K562 (cell line): ENCODE results near the gene ZBTB48. TPM values are rescaled to one million over a fixed set of nuclear protein-coding genes. Genes with fewer than 3 reads are reported as not detected.
A peak's percentile ranks its signal among the peaks of the same experiment; 100 is the strongest.

Experiments used
- BHLHE40 ChIP-seq: IDR thresholded peaks from 2 replicates; pipeline ENCODE4 v1.6.1; 2011; ENCODE audit warnings: low read length, improper control_type of control experiment
- CHD2 ChIP-seq: IDR thresholded peaks from 2 replicates; pipeline ENCODE4 v1.6.1; 2011; ENCODE audit warnings: low read depth, low read length
- FOXK1 ChIP-seq: sonication (generic); formaldehyde crosslinking; IDR thresholded peaks from 2 replicates; pipeline ENCODE4 v1.8.0; 2022; ENCODE audit warnings: missing genetic modification reagents, mild to moderate bottlenecking, borderline replicate concordance
- GTF2A2 ChIP-seq: IDR thresholded peaks from 2 replicates; pipeline ENCODE4 v1.6.1; 2016; ENCODE audit warnings: mild to moderate bottlenecking, missing genetic modification characterization, missing compliant biosample characterization
- HCFC1 ChIP-seq: IDR thresholded peaks from 2 replicates; pipeline ENCODE4 v1.6.1; 2012; ENCODE audit warnings: low read depth, low read length, improper control_type of control experiment
- HDAC6 ChIP-seq: IDR thresholded peaks from 2 replicates; pipeline ENCODE4 v1.6.1; 2012; ENCODE audit warnings: low read depth, mild to moderate bottlenecking, control low read depth, inconsistent platforms, low read length, moderate library complexity
- KDM4B ChIP-seq, 2 experiments: fragments of 450-650 bp in 1 of 2; sonication (generic) in 1 of 2; IDR thresholded peaks; 2 replicates each; pipeline ENCODE4 v1.6.1; 2016 to 2017; ENCODE audit warnings: borderline replicate concordance in 2 of 2, antibody characterized with exemption in 1 of 2, low read depth in 1 of 2, mild to moderate bottlenecking in 1 of 2
- LARP7 ChIP-seq: fragments of 450-650 bp; IDR thresholded peaks from 2 replicates; pipeline ENCODE4 v1.6.1; 2016
- MTA2 ChIP-seq: fragments of 450-650 bp; IDR thresholded peaks from 2 replicates; pipeline ENCODE4 v1.6.1; 2016; ENCODE audit warnings: low read depth
- NRF1 ChIP-seq, 2 experiments: fragments of 450-650 bp; IDR thresholded peaks in 1 of 2; conservative IDR thresholded peaks in 1 of 2; 2 replicates each; pipeline ENCODE4 v1.6.1; 2014; ENCODE audit warnings: mild to moderate bottlenecking in 2 of 2
- POLR2A ChIP-seq: fragments of 450-650 bp; conservative IDR thresholded peaks from 2 replicates; pipeline ENCODE4 v1.6.1; 2016
- PURB ChIP-seq: sonication (generic); formaldehyde crosslinking; IDR thresholded peaks from 2 replicates; pipeline ENCODE4 v1.9.0; 2021; ENCODE audit warnings: low read depth, mild to moderate bottlenecking, missing genetic modification reagents
- SRF ChIP-seq, 2 experiments: fragments of 250-450, 450-650 bp in 1 of 2; sonication (Bioruptor Pico) in 1 of 2; sonication (generic) in 1 of 2; formaldehyde crosslinking; IDR thresholded peaks; 2 replicates each; pipeline versions ENCODE4 v1.5.0 to v1.5.1; 2020 to 2022; ENCODE audit warnings: mild to moderate bottlenecking in 1 of 2, missing genetic modification reagents in 1 of 2
- TEAD1 ChIP-seq, 2 experiments: fragments of 450-650 bp in 1 of 2; sonication (generic) in 1 of 2; formaldehyde crosslinking; IDR thresholded peaks; 2 replicates each; pipeline versions ENCODE4 v1.4.0 to v1.8.0; 2020 to 2022; ENCODE audit warnings: mild to moderate bottlenecking in 2 of 2, missing genetic modification reagents in 1 of 2
- TSC22D4 ChIP-seq: fragments of 450-650 bp; IDR thresholded peaks from 2 replicates; pipeline ENCODE4 v1.6.1; 2016; ENCODE audit warnings: missing genetic modification characterization, missing biosample characterization, control low read depth
- YBX1 ChIP-seq: fragments of 450-650 bp; IDR thresholded peaks from 2 replicates; pipeline ENCODE4 v1.7.1; 2016; ENCODE audit warnings: mild to moderate bottlenecking
- ZNF79 ChIP-seq: fragments of 250-450 bp; sonication (Bioruptor Pico); IDR thresholded peaks from 2 replicates; pipeline ENCODE4 v1.4.0; 2020; ENCODE audit warnings: low read depth, mild to moderate bottlenecking, moderate library complexity
- polyA plus RNA-seq, 8 experiments: library from polyadenylated mRNA; depleted of rRNA in 4 of 8; stranded (reverse) in 5 of 8; unstranded in 3 of 8; fragments of >200 nt; fragmentation: Nextera tagmentation in 2 of 8; fragmentation: Illumina TruSeq in 1 of 8; extraction: Ambion mirVana in 2 of 8; extraction: Trizol in 1 of 8; gene quantifications; 2 replicates each; pipeline versions ENCODE4 v1.2.1 to v1.2.3, GENCODE V29; 2011 to 2014; ENCODE audit warnings: inconsistent platforms in 1 of 8, missing spikeins in 1 of 8
- total RNA-seq, 7 experiments: library from RNA; depleted of rRNA in 6 of 7; stranded (reverse); fragments of >200 nt in 6 of 7; fragmentation: Illumina TruSeq in 2 of 7; extraction: Trizol in 2 of 7; gene quantifications; 2 replicates each; pipeline versions ENCODE4 v1.2.1 to v1.2.3, GENCODE V29; 2011 to 2021; ENCODE audit warnings: low replicate concordance in 1 of 7
- TF ChIP-seq, protein P1 (sequence below): IDR thresholded peaks from 2 replicates; pipeline ENCODE4 v1.6.1; 2012; ENCODE audit warnings: low read depth, low read length, improper control_type of control experiment, borderline replicate concordance
- TF ChIP-seq, protein P2 (sequence below): fragments of 250-450 bp; sonication (Bioruptor Pico); IDR thresholded peaks from 2 replicates; pipeline ENCODE4 v1.5.0; 2021
- TF ChIP-seq, protein P3 (sequence below): fragments of 200-800 bp; sonication (Bioruptor generic); IDR thresholded peaks from 2 replicates; pipeline ENCODE4 v1.6.1; 2017; ENCODE audit warnings: missing genetic modification characterization, missing compliant biosample characterization
- TF ChIP-seq, protein P4 (sequence below): fragments of 450-650 bp; formaldehyde crosslinking; IDR thresholded peaks from 2 replicates; pipeline ENCODE4 v1.4.0; 2020; ENCODE audit warnings: mild to moderate bottlenecking, mixed read lengths

Gene ZBTB48
- total and polyA plus RNA-seq, 9 of the 15 experiments (the other 6 are each of a cell fraction or from before 2014, with no cell fraction given) = 1.9 to 66.9 (median 29.5) TPM

DNA sequence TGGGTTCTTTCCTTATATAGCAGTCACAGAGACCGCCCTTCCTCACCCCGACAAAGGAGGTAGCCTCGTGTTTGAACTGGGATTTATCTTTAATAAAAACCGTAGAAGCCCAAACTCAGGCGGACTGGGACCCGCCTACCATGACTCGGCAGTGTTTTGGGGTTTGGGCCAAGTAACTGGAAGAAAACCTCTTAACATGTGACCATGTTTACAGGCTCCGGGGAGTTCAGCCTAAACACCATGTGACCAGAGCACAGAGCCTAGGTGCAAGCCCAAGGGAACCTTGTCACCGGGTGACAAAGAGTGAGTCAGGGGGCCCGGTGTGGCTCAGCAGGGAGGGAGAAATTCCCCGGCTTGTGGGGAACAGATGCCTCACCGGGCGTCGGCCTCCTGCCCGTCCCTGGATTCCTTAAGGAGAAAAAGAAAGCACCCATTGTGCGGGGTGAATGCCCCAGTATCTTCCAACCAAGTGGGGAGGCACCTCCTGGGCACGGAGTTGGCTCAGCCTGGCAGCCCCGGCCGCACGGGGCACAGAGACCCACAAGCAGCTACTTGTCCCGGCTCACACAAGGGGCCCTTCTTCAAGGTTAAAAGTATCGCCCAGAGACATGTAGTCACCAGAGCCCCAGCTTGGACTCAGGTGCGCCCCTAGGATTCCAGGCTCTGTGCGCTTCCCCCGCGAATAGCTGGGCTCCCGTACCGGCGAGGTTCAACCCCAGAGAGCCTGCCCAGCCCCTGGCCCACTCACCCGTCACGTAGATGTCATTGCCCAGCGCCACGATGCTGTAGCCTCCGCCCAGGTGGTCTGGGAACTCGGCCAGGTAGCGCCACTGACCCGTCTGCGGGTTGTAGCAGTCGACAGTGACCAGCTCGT is 21.5 kb downstream of the ZBTB48 start (continued):
- TF ChIP-seq, protein P1, sequence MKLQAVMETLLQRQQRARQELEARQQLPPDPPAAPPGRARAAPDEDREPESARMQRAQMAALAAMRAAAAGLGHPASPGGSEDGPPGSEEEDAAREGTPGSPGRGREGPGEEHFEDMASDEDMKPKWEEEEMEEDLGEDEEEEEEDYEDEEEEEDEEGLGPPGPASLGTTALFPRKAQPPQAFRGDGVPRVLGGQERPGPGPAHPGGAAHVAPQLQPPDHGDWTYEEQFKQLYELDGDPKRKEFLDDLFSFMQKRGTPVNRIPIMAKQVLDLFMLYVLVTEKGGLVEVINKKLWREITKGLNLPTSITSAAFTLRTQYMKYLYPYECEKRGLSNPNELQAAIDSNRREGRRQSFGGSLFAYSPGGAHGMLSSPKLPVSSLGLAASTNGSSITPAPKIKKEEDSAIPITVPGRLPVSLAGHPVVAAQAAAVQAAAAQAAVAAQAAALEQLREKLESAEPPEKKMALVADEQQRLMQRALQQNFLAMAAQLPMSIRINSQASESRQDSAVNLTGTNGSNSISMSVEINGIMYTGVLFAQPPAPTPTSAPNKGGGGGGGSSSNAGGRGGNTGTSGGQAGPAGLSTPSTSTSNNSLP = peak; percentile 43; the same call in 1 of the 2 replicates
- TF ChIP-seq GTF2A2 (tag) (0 out of 2 replicates have a peak, but pooled peaks have one; percentile 3), CHD2 (no peak), PURB (CRISPR knock-in tag) (no peak), ZNF79 (no peak), LARP7 (no peak), SRF (CRISPR knock-in tag; IDR thresholded peaks at IDR 0.05) (peak; percentile 80 to 98; a peak in 3 of 4 replicates), TSC22D4 (tag) (no peak), HDAC6 (no peak), MTA2 (no peak), KDM4B (IDR thresholded peaks at IDR 0.05; ENCODE audit: borderline replicate concordance in 2 of 2, low read depth in 1 of 2) (peak in 1 of 2 experiments; percentile 42; a peak in 1 of 4 replicates), NRF1 (conservative IDR thresholded peaks at IDR 0.05 in 1 of 2, IDR thresholded peaks at IDR 0.05 in 1 of 2) (peak; percentile 68 to 76), HCFC1 (peak; percentile 38; the same call in 1 of the 2 replicates), TEAD1 (CRISPR knock-in tag; IDR thresholded peaks at IDR 0.05) (peak in 1 of 2 experiments; percentile 43; a peak in 1 of 4 replicates), YBX1 (no peak), POLR2A (peak; percentile 61; the same call in 1 of the 2 replicates), FOXK1 (peak; percentile 97), BHLHE40 (peak; percentile 71)
- TF ChIP-seq, protein P2, sequence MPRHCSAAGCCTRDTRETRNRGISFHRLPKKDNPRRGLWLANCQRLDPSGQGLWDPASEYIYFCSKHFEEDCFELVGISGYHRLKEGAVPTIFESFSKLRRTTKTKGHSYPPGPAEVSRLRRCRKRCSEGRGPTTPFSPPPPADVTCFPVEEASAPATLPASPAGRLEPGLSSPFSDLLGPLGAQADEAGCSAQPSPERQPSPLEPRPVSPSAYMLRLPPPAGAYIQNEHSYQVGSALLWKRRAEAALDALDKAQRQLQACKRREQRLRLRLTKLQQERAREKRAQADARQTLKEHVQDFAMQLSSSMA = no peak
- TF ChIP-seq, protein P3, sequence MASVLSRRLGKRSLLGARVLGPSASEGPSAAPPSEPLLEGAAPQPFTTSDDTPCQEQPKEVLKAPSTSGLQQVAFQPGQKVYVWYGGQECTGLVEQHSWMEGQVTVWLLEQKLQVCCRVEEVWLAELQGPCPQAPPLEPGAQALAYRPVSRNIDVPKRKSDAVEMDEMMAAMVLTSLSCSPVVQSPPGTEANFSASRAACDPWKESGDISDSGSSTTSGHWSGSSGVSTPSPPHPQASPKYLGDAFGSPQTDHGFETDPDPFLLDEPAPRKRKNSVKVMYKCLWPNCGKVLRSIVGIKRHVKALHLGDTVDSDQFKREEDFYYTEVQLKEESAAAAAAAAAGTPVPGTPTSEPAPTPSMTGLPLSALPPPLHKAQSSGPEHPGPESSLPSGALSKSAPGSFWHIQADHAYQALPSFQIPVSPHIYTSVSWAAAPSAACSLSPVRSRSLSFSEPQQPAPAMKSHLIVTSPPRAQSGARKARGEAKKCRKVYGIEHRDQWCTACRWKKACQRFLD (CRISPR knock-in tag) = peak; percentile 39; the same call in 1 of the 2 replicates
- TF ChIP-seq, protein P4, sequence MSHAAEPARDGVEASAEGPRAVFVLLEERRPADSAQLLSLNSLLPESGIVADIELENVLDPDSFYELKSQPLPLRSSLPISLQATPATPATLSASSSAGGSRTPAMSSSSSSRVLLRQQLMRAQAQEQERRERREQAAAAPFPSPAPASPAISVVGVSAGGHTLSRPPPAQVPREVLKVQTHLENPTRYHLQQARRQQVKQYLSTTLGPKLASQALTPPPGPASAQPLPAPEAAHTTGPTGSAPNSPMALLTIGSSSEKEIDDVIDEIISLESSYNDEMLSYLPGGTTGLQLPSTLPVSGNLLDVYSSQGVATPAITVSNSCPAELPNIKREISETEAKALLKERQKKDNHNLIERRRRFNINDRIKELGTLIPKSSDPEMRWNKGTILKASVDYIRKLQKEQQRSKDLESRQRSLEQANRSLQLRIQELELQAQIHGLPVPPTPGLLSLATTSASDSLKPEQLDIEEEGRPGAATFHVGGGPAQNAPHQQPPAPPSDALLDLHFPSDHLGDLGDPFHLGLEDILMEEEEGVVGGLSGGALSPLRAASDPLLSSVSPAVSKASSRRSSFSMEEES (CRISPR knock-in tag) = peak; percentile 93
